GM19468 (cell line): ENCODE measurements around the gene TAS2R41.
"Not testable (repeated sequence)": the region's sequence is repeated elsewhere in the genome, so short reads cannot be mapped to it uniquely, and the experiment has no call there.

Source experiments
- ATAC-seq: cut with Tn5 transposase; IDR thresholded peaks from one replicate; pipeline ENCODE4 v1.9.1; 2021; ENCODE audit warnings: mild to moderate bottlenecking, moderate library complexity, moderate number of reproducible peaks; ENCODE audit not compliant: unreplicated experiment; ENCODE audit errors: extremely low read depth

Gene TAS2R41

GRCh38 chr7:143512488-143513340 lies 35.0 kb downstream of the TAS2R41 start:
- no peak for ATAC-seq

- ATAC-seq = no peak
Measured at GRCh38 chr7:143514487-143514886, 36.8 kb downstream of the TAS2R41 start.

GRCh38 chr7:143514995-143515735 lies 37.5 kb downstream of the TAS2R41 start:
- ATAC-seq = no peak

DNA sequence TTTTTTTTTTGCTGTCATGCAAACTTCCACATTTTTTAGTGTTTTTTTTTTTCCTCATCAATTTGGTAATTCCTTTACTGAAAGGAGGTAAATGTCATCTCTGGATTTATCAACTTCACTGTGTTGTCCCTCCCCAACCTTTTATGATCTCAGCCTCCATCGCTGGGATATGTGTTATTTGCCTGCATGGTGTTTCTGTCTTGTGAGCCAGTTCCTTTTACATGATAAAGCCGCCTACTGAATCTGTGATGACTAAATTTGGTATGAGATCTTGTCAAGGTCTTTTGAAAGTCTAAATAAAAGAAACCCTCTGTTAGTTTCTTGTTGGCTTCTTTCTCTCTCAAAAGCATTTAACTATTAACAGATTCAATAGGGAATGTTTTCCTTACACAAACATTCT lies 39.3 kb downstream of the TAS2R41 start:
- no peak for ATAC-seq

DNA sequence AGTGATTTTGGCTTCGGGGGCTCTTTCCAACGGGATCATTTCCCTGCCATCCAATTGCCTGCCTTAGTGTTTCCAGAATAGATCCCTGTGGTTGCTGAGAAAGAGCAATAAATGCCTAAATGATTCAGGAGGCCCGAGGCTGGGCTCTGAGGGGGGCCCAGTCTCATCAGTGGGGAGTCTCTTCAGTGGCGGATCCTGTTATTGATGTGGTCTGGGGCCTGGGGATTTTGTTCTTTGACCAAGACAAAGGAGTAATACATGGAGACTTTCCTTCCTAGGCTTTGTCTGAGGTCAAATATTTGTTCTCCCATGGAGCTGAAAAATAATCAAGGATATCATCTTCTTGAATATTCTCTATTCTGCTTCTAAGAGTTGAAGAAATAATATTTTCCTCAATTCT lies 40.8 kb downstream of the TAS2R41 start:
- ATAC-seq = no peak

DNA sequence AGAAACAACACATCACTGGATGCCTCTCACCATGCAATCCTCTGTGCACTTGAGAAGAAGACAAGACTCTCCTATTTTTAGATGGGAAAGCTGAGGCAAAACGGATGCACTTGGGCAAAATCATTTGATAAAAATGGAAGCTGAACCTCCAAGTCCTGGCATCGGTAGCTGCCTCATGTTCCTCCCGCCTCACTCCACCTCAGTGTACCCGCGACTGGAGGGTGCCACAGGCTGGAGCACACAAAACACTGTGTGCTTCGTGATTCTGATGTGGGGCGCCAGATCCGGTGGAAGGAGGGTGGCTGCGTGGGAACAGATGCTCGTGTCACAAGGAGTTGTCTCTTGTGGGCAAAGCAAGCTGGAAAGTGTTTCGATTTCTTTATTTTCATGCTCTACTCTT lies 41.3 kb downstream of the TAS2R41 start:
- ATAC-seq = no peak

GRCh38 chr7:143519411-143520131 lies 41.9 kb downstream of the TAS2R41 start:
- ATAC-seq = no peak

GRCh38 chr7:143522309-143522916 lies 44.7 kb downstream of the TAS2R41 start:
- ATAC-seq = not testable (repeated sequence)
